Epithelial cell of esophagus (primary cell): ENCODE results near the gene MED28.
A peak's percentile ranks its signal among the peaks of the same experiment; 100 is the strongest.

ENCODE experiments used
- DNase-seq: peaks from one replicate; pipeline ENCODE4 v3.0.0; 2010; ENCODE audit warnings: low read depth
- H3K4me3 ChIP-seq: 2 replicates; pipeline ENCODE4 v1.5.1; 2011; ENCODE audit warnings: mild to moderate bottlenecking, low read length, control low read depth
- CTCF ChIP-seq: IDR thresholded peaks from 2 replicates; pipeline ENCODE4 v1.5.1; 2011; ENCODE audit warnings: low read depth, mild to moderate bottlenecking, low read length, control low read depth, inconsistent platforms; ENCODE audit not compliant: insufficient read depth; ENCODE audit errors: missing control alignments

The MED28 gene

DNA sequence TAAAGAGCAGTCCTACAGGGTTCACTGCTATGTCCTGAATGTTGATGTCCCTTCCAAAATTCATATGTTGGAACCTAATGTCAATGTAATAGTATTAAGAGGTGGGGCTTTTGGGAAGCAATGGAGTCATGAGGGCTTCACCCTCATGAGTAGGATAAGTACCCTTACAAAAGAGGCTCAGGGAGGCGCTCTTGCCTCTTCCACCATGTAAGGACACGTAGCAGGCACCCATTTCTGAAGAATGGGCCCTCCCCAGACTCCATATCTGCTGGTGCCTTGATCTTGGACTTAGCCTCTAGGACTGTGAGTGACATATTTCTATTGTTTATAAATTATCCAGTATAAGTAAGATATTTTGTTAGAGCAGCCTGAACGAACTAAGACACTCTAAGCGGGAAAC, 15.8 kb downstream of the MED28 start:
- DNase-seq = no peak
- TF ChIP-seq CTCF = no peak
- H3K4me3 ChIP-seq = no peak overlapping the region

DNA sequence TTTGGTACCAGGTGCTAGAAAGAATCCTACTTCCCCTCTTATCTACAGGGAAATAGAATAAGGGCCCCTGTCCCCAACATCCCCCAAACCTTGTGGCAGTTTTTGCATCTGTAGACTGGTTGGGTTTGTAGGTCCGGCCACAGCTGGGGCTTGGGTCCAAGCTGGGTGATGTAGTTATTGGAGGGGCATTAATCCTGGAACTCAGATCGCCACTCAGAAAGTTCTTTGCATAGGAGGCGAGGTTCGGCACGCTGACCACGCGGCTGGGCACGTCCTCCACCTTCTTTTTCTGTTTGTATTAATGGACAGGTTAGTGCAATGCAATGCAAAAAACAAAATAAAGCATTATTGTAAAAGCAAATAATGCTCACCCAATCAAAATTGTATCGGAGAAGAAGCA, 19.2 kb downstream of the MED28 start:
- H3K4me3 ChIP-seq = no peak overlapping the region
- no peak for DNase-seq
- TF ChIP-seq CTCF = no peak

DNA sequence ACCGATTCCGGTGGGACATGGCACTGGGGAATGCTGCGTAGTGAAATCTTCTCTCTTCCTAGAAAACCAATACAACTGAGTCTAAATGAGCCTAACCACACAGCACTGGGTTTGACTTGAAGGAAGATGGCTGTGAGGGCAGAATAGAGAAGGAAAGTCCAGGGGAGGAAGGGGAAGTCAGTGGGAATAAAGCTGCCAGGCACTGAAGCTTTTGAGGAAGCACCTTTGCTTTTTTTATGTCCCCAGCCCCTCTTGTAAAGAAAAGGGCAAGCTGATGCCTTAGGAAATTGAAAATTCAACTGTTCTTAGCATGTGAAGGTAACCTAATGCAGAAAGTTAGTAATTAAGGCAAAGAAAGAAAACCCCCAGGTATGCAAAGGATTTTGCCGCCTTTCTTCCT, 20.6 kb downstream of the MED28 start:
- TF ChIP-seq CTCF = no peak
- no peak overlapping the region for H3K4me3 ChIP-seq
- no peak for DNase-seq

DNA sequence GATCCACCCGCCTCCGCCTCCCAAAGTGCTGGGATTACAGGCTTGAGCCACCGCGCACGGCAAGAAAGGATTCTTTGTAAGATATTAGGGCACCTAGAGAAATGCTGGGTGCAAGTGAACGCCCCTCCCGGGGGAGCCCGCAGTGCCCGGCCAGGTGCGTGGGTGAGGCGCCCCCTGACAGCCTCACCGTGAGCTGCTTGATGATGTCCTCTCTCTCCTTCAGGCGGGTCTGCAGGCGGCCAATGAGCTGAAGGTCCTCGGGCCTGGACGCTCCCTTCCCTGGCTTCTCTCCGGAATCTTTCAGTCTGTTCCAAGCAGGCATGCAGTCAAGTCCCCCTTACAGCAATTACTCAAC, 21.9 kb downstream of the MED28 start:
- no peak for DNase-seq
- no peak overlapping the region for H3K4me3 ChIP-seq
- no peak for TF ChIP-seq CTCF

- peak; percentile 82 for TF ChIP-seq CTCF
- no peak overlapping the region for H3K4me3 ChIP-seq
- DNase-seq = peak; percentile 71
These were observed 22.5 kb downstream of the MED28 start for GRCh38 chr4:17636696-17637622.

- no peak for TF ChIP-seq CTCF
- H3K4me3 ChIP-seq = no peak overlapping the region
- DNase-seq = no peak
These were observed 24.7 kb downstream of the MED28 start for GRCh38 chr4:17639136-17639535.

- TF ChIP-seq CTCF = no peak
- no peak overlapping the region for H3K4me3 ChIP-seq
- DNase-seq = no peak
These were observed 27.9 kb downstream of the MED28 start for GRCh38 chr4:17642398-17642783.
